Loucy (cell line): Measurements from ENCODE around the gene GEMIN5.

Experiments used
- H2AFZ ChIP-seq: fragments of 200-600 bp; sonication (generic); 2 replicates; pipeline ENCODE4 v1.6.0; 2016; ENCODE audit warnings: antibody characterized with exemption, mild to moderate bottlenecking, low read length, moderate library complexity
- H3F3A ChIP-seq: fragments of 200-600 bp; 2 replicates; pipeline ENCODE4 v1.6.0; 2016; ENCODE audit warnings: antibody characterized with exemption, low read depth, mild to moderate bottlenecking
- H3K27me3 ChIP-seq: fragments of 200-600 bp; sonication (generic); 2 replicates; pipeline ENCODE4 v1.6.1; 2014; ENCODE audit warnings: low read length, mild to moderate bottlenecking; ENCODE audit not compliant: insufficient read depth, poor library complexity, severe bottlenecking
- H3K36me3 ChIP-seq: fragments of 200-600 bp; sonication (generic); 2 replicates; pipeline ENCODE4 v1.6.1; 2016; ENCODE audit warnings: low read length; ENCODE audit not compliant: insufficient read depth
- H3K4me1 ChIP-seq: fragments of 200-600 bp; sonication (generic); 2 replicates; pipeline ENCODE4 v1.5.1; 2014; ENCODE audit warnings: low read length, mild to moderate bottlenecking; ENCODE audit not compliant: insufficient read depth, poor library complexity, severe bottlenecking
- H3K4me2 ChIP-seq: fragments of 200-600 bp; sonication (generic); 2 replicates; pipeline ENCODE4 v1.6.0; 2014; ENCODE audit warnings: antibody characterized with exemption, low read length, low read depth, mild to moderate bottlenecking; ENCODE audit not compliant: poor library complexity, severe bottlenecking
- H3K4me3 ChIP-seq: fragments of 200-600 bp; sonication (generic); 2 replicates; pipeline ENCODE4 v1.5.1; 2014; ENCODE audit warnings: low read length, mild to moderate bottlenecking, mixed read lengths; ENCODE audit not compliant: poor library complexity, severe bottlenecking
- H3K79me2 ChIP-seq: fragments of 200-600 bp; sonication (generic); 2 replicates; pipeline ENCODE4 v1.6.1; 2014; ENCODE audit warnings: low read length; ENCODE audit not compliant: insufficient read depth
- H3K9ac ChIP-seq: fragments of 200-600 bp; sonication (generic); 2 replicates; pipeline ENCODE4 v1.6.0; 2014; ENCODE audit warnings: mild to moderate bottlenecking, low read depth, low read length, moderate library complexity; ENCODE audit not compliant: poor library complexity, severe bottlenecking
- H3K9me2 ChIP-seq: fragments of 200-600 bp; sonication (generic); replicated peaks from 2 replicates; pipeline ENCODE4 v1.6.1; 2016; ENCODE audit warnings: low read depth, low read length, mixed read lengths
- H3K9me3 ChIP-seq: fragments of 200-600 bp; sonication (generic); 2 replicates; pipeline ENCODE4 v1.6.1; 2014; ENCODE audit warnings: mild to moderate bottlenecking, antibody characterized with exemption, low read length, low read depth; ENCODE audit not compliant: insufficient read depth
- H4K20me1 ChIP-seq: fragments of 200-600 bp; sonication (generic); 2 replicates; pipeline ENCODE4 v1.6.0; 2014; ENCODE audit warnings: antibody characterized with exemption, low read length, mild to moderate bottlenecking; ENCODE audit not compliant: insufficient read depth, poor library complexity, severe bottlenecking
- EZH2phosphoT487 ChIP-seq: fragments of 200-600 bp; IDR thresholded peaks from 2 replicates; pipeline ENCODE4 v1.6.1; 2018; ENCODE audit warnings: antibody characterized with exemption, mild to moderate bottlenecking, moderate library complexity, borderline replicate concordance
- TF ChIP-seq, protein P1 (sequence below): fragments of 200-600 bp; sonication (generic); conservative IDR thresholded peaks from 2 replicates; pipeline ENCODE4 v1.5.1; 2014; ENCODE audit warnings: mild to moderate bottlenecking, antibody characterized with exemption, low read length

GEMIN5 gene

DNA sequence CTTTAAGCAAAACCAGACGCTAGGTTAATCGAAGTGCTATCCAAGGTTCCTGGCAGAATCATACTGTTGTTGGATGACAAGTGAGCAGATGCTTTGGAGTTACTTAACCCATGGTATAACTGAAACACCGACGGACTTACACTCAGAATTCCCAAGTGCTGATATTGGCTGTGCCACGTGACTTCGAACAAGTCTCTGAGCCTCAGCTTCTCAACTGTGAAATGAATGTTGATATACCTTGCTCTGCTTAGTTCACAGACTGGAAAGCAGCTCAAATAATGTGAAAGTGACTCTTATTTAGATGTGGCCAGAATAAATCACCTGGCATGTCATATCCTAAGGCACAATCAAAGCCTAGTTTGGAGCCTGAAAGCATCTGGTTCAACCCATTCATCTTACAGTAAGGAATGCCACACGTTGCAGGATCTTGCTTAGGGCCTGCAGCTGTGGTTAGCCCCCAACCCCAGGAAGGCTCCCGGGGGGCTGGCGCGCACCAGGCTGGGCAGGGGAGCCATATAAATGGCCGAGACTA, 759 bp downstream of the GEMIN5 start:
- Histone ChIP-seq H2AFZ (peak overlapping the region; percentile 95; the same call in 1 of the 2 replicates), H3K9me3 (no peaks in the 10 kb centered on the region), H3K9ac (peak overlapping the region; percentile 79), H4K20me1 (peaks cover 4% of the 10 kb centered on the region), H3K4me2 (peak overlapping the region; percentile 81), H3K4me1 (no peaks in the 10 kb centered on the region), H3K36me3 (no peaks in the 10 kb centered on the region), H3K9me2 (no peaks in the 10 kb centered on the region), H3K27me3 (no peaks in the 10 kb centered on the region), H3F3A (no peaks in the 10 kb centered on the region), H3K4me3 (peak overlapping the region; percentile 88), H3K79me2 (peaks cover 26% of the 10 kb centered on the region)
- no peak for TF ChIP-seq EZH2phosphoT487
- TF ChIP-seq, protein P1, sequence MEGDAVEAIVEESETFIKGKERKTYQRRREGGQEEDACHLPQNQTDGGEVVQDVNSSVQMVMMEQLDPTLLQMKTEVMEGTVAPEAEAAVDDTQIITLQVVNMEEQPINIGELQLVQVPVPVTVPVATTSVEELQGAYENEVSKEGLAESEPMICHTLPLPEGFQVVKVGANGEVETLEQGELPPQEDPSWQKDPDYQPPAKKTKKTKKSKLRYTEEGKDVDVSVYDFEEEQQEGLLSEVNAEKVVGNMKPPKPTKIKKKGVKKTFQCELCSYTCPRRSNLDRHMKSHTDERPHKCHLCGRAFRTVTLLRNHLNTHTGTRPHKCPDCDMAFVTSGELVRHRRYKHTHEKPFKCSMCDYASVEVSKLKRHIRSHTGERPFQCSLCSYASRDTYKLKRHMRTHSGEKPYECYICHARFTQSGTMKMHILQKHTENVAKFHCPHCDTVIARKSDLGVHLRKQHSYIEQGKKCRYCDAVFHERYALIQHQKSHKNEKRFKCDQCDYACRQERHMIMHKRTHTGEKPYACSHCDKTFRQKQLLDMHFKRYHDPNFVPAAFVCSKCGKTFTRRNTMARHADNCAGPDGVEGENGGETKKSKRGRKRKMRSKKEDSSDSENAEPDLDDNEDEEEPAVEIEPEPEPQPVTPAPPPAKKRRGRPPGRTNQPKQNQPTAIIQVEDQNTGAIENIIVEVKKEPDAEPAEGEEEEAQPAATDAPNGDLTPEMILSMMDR, result no peak

DNA sequence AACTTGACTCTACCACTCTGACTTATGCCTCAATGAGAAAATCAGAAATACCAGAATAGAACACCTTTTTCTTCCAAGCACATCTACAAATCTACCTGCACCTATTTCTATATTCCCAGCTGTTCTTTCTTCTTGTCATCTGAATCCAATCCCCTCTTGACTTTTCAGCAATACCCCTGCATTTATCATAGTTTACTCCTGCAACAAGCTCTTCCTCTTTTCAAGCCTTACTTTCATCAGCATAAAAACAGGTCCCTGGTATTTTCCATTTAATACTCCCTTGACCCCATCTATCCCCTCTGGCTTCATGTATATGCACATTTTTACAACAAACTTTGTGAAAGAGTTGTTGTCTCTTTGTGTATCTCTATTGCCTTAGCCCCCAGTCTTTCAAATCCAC, 3.1 kb downstream of the GEMIN5 start:
- H3K4me2 ChIP-seq, result no peak overlapping the region
- H3K36me3 ChIP-seq, result no peaks in the 10 kb centered on the region
- H3K4me3 ChIP-seq, result no peak overlapping the region

DNA sequence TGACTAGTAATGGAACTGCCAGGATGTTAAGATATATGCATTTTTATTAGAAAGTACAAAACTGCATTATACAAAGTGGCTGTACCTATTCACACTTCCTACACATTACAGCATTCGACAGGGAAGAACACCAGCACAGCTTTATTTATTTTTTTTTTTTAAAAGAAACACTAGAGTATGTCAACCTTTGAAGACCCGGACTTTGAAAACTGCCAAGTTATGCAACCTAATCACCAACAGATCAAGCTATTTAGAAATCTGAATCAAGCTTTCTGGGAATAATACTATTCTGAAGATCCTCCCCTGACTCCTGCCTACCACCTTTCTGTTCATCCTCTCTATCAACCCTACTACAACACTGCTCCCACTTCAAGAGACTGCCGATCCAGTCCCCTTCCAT, 4.5 kb downstream of the GEMIN5 start:
- Histone ChIP-seq H3K79me2 (peaks cover 17% of the 10 kb centered on the region), H4K20me1 (no peaks in the 10 kb centered on the region), H3F3A (no peaks in the 10 kb centered on the region), H3K9me3 (no peaks in the 10 kb centered on the region), H3K9ac (no peak overlapping the region), H3K27me3 (no peaks in the 10 kb centered on the region), H3K36me3 (no peaks in the 10 kb centered on the region), H3K9me2 (no peaks in the 10 kb centered on the region), H3K4me3 (no peak overlapping the region), H3K4me1 (no peaks in the 10 kb centered on the region), H3K4me2 (no peak overlapping the region), H2AFZ (no peak overlapping the region)
- TF ChIP-seq EZH2phosphoT487, result no peak
- TF ChIP-seq, protein P1, result no peak

More for the DNA sequence above, 3.1 kb downstream of the GEMIN5 start:
- Histone ChIP-seq H3F3A (no peaks in the 10 kb centered on the region), H3K4me1 (no peaks in the 10 kb centered on the region), H3K9me3 (no peaks in the 10 kb centered on the region), H2AFZ (no peak overlapping the region), H4K20me1 (no peaks in the 10 kb centered on the region), H3K9me2 (no peaks in the 10 kb centered on the region), H3K9ac (no peak overlapping the region), H3K27me3 (no peaks in the 10 kb centered on the region), H3K79me2 (peaks cover 17% of the 10 kb centered on the region)
- no peak for TF ChIP-seq EZH2phosphoT487
- TF ChIP-seq, protein P1, result no peak
